ENCODE data around the gene SPIRE1. TPM values are rescaled to one million over a fixed set of nuclear protein-coding genes. Genes with fewer than 3 reads are reported as not detected.
"Not testable (repeated sequence)": the region's sequence is repeated elsewhere in the genome, so short reads cannot be mapped to it uniquely, and the experiment has no call there.

Gene SPIRE1
- total RNA-seq, 2 donors from 2014 or later = 21.9 to 23.6 TPM

DNA sequence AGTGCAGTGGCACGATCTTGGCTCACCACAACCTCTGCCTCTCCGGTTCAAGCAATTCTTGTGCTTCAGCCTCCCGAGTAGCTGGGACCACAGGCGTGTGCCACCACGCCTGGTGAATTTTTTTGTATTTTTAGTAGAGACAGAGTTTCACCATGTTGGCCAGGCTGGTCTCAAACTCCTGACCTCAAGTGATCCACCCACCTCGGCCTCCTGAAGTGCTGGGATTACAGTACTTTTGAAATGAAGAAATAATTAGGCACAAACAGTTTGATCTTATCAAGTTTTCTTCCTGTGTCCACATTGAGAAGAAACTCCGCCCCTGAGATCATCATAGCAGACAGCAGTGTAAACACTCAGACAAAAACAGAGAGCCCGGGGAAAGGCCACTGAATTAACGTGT is 247.2 kb downstream of the SPIRE1 start:
- H3K4me3 ChIP-seq; H3K27me3 ChIP-seq (replicated peaks; ENCODE audit: insufficient read depth); DNase-seq (ENCODE audit: low spot score); H3K9me3 ChIP-seq; H3K4me1 ChIP-seq (replicated peaks); H3K36me3 ChIP-seq; intact Hi-C loops (cut with DNase I); H3K27ac ChIP-seq: not testable (repeated sequence)
- peak; percentile 33 for TF ChIP-seq POLR2AphosphoS5 (IDR thresholded peaks at IDR 0.05)
- 70% methylated on average over 9 of the region's 9 CpGs for WGBS

DNA sequence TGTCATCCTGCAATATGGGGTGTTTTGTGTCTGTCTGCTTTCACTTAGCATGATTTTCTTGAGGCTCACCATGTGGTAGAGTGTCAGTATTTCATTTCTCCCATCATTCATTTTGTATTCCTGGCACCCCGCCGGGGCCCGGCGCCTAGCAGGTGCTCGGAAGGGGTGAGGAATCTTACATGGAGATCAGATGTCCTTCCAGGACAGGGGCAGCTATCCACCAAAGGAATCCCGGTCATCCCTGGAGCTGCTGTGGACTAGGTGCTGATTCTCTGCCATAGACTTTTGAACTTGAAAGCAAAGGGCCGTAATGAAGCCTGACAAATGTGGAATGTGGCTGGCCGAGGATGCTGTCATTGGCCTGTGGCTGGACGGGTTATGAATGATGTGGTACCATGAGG is 247.8 kb downstream of the SPIRE1 start:
- intact Hi-C loops (cut with DNase I) = no loop called here
- Histone ChIP-seq H3K4me1 (replicated peaks) (no peaks in the 10 kb centered on the region), H3K27me3 (replicated peaks; ENCODE audit: insufficient read depth) (no peaks in the 10 kb centered on the region), H3K36me3 (no peaks in the 10 kb centered on the region), H3K27ac (no peak overlapping the region), H3K4me3 (no peak overlapping the region), H3K9me3 (no peaks in the 10 kb centered on the region)
- WGBS = 96% methylated on average over 9 of the region's 9 CpGs
- no peak for TF ChIP-seq POLR2AphosphoS5 (IDR thresholded peaks at IDR 0.05)
- TF ChIP-seq POLR2A (IDR thresholded peaks at IDR 0.05) = no peak
- TF ChIP-seq, protein P1, sequence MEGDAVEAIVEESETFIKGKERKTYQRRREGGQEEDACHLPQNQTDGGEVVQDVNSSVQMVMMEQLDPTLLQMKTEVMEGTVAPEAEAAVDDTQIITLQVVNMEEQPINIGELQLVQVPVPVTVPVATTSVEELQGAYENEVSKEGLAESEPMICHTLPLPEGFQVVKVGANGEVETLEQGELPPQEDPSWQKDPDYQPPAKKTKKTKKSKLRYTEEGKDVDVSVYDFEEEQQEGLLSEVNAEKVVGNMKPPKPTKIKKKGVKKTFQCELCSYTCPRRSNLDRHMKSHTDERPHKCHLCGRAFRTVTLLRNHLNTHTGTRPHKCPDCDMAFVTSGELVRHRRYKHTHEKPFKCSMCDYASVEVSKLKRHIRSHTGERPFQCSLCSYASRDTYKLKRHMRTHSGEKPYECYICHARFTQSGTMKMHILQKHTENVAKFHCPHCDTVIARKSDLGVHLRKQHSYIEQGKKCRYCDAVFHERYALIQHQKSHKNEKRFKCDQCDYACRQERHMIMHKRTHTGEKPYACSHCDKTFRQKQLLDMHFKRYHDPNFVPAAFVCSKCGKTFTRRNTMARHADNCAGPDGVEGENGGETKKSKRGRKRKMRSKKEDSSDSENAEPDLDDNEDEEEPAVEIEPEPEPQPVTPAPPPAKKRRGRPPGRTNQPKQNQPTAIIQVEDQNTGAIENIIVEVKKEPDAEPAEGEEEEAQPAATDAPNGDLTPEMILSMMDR (IDR thresholded peaks at IDR 0.05) = no peak
- DNase-seq (ENCODE audit: low spot score) = no peak

DNA sequence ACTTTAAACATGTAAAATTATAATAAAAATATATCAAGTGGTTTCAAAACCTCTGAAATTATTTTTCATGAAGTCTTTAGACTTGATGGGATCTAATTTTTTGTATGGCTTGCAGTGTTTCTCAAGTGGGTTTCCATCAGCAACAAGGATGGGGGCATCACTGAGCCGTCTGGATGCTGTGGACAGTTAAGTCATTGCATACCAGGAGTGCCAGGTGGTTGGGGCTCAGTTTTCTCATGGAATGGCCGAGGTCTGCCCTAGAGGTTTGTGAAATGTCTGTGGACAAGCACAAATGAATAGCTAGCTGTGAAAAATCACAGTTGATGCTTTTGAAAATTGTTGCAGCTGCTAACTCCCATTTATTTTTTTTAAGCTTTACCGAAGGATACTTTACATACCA is 248.4 kb downstream of the SPIRE1 start:
- no peak for DNase-seq (ENCODE audit: low spot score)
- H3K36me3 ChIP-seq = no peaks in the 10 kb centered on the region
- no peaks in the 10 kb centered on the region for H3K9me3 ChIP-seq
- H3K27ac ChIP-seq = no peak overlapping the region
- intact Hi-C loops (cut with DNase I) = loop anchor here (5.0 kb wide), 2 partner anchors 248 to 473 kb away; partner anchors contain the start of genes PTPN2 and SPIRE1
- no peaks in the 10 kb centered on the region for H3K27me3 ChIP-seq (replicated peaks; ENCODE audit: insufficient read depth)
- WGBS = 80% methylated on average over 3 of the region's 3 CpGs
- no peak overlapping the region for H3K4me3 ChIP-seq
- TF ChIP-seq POLR2A (IDR thresholded peaks at IDR 0.05) = no peak
- TF ChIP-seq, protein P1 (IDR thresholded peaks at IDR 0.05) = no peak
- no peak for TF ChIP-seq POLR2AphosphoS5 (IDR thresholded peaks at IDR 0.05)
- H3K4me1 ChIP-seq (replicated peaks) = no peaks in the 10 kb centered on the region

DNA sequence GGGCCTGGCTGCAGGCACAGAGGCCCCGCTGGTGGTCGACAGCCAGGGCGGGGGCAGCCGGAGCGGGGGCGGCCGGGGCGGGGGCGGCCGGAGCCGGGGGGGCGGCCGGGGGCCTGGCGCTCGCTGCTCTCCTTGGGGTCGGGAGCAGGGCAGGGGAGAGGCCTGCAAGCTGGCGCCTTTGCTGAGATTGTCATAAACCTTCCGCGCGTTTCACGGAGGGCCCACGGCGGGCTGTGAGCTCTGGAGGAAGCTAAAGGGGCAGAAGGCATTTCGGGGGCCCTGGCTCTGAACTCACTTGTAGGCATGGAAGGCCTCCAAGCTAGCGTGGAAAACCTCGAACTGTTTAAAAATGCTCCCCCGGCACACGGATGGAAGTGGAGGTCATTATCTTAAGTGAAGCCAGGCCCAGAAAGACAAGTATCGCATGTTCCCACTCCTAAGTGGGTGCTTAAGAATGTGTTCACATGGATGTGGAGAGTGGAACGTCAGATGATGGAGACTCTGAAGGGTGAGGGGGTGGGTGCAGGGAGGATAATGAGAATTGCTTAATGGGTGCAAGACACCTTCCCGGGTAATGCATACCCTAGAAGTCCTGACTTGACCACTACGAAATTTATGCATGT is 249.5 kb downstream of the SPIRE1 start:
- Histone ChIP-seq H3K27ac (peak overlapping the region; percentile 77 to 78), H3K4me1 (replicated peaks) (no peaks in the 10 kb centered on the region), H3K4me3 (peak overlapping the region; percentile 46 to 63), H3K36me3 (no peaks in the 10 kb centered on the region), H3K27me3 (replicated peaks; ENCODE audit: insufficient read depth) (no peaks in the 10 kb centered on the region), H3K9me3 (no peaks in the 10 kb centered on the region)
- DNase-seq (ENCODE audit: low spot score) = no peak
- TF ChIP-seq POLR2A (IDR thresholded peaks at IDR 0.05) = no peak
- TF ChIP-seq, protein P1 (IDR thresholded peaks at IDR 0.05) = no peak
- TF ChIP-seq POLR2AphosphoS5 (IDR thresholded peaks at IDR 0.05) = no peak
- WGBS = 13% methylated on average over 24 of the region's 32 CpGs
- intact Hi-C loops (cut with DNase I) = loop anchor here (5.0 kb wide), 2 partner anchors 249 to 474 kb away; partner anchors contain the start of genes PTPN2 and SPIRE1

DNA sequence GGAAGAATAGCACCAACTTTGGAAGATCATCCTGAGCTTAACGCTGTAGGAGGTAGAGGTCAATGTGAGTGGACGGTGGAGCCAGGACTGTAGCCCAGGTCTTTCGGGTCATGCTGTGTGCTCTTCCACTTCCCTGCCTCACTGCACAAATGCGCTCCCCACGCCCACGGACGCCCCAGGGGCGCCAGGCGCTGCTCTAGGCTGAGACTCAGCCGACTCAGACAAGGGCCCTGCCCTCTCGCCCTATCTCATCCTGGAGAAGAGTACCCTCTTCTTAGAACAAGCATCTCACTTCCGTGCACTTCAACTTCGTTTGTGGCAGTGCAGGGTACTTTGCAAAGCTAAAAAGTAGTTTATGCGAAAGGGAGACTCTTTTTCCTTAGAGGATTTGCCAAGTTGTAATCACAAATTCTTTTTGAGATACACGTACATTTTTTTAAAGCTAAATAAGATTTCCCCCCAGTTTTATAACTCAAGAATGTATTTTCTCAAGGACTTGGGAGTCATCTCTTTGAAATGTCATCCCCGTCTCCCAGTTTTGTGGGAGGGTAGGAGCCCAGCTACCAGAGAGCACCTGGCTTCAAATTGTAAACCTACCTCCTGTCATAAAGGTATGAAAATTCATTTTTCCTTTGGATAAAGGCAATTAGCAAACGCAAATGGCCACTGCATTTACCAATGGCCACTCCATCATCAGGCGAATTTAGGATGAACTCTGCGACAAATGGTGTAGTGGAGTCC is 251.4 kb downstream of the SPIRE1 start:
- Histone ChIP-seq H3K27ac (no peak overlapping the region), H3K9me3 (no peaks in the 10 kb centered on the region), H3K4me1 (replicated peaks) (no peaks in the 10 kb centered on the region), H3K27me3 (replicated peaks; ENCODE audit: insufficient read depth) (no peaks in the 10 kb centered on the region), H3K36me3 (no peaks in the 10 kb centered on the region), H3K4me3 (no peak overlapping the region)
- DNase-seq (ENCODE audit: low spot score) = no peak
- WGBS = 84% methylated on average over 19 of the region's 19 CpGs
- intact Hi-C loops (cut with DNase I) = loop anchor here (5.0 kb wide), 2 partner anchors 251 to 476 kb away; partner anchors contain the start of genes PTPN2 and SPIRE1
- TF ChIP-seq POLR2A (IDR thresholded peaks at IDR 0.05) (no peak), POLR2AphosphoS5 (IDR thresholded peaks at IDR 0.05) (no peak)
- TF ChIP-seq, protein P1 (IDR thresholded peaks at IDR 0.05) = no peak

All from prostate gland (tissue), 2 donors.